WTC11 (cell line): Measurements from ENCODE around the gene SLC25A21. TPM values are rescaled to one million over a fixed set of nuclear protein-coding genes. Genes with fewer than 3 reads are reported as not detected.

ENCODE experiments used
- microRNA-seq: library from miRNA; unstranded; fragments of <30 nt; microRNA quantifications from one replicate; pipeline ENCODE4 v1.2.0, GENCODE V29; 2022; ENCODE audit warnings: borderline number of aligned reads
- total RNA-seq: library from RNA; stranded (reverse); gene quantifications from 3 replicates; pipeline ENCODE4 v1.2.3, GENCODE V29; 2021

Gene SLC25A21
- total RNA-seq, 1 experiment from 2014 or later, result 8.2 TPM

Small RNAs within 50 kb of the gene (microRNA-seq; reads per million reads assigned to microRNA genes)
- gene MIR4503, result not detected

Other genes with a start within 250 kb of the SLC25A21 start
- 12.0 to 13.1 TPM (median 12.3 TPM) in 3 replicates for gene MIPOL1, start 25.3 kb upstream of the SLC25A21 start, total RNA-seq